Keratinocyte (primary cell): ENCODE measurements around the gene DES.

ENCODE experiments used
- CTCF ChIP-seq, 3 experiments: IDR thresholded peaks in 1 of 3; conservative IDR thresholded peaks in 1 of 3; optimal IDR thresholded peaks in 1 of 3; 2 replicates in 2 of 3; 3 replicates in 1 of 3; pipeline versions ENCODE3 to v1.5.1; 2011; ENCODE audit warnings: low read length in 3 of 3, mild to moderate bottlenecking in 3 of 3, moderate library complexity in 2 of 3, control low read depth in 1 of 3, inconsistent platforms in 1 of 3; ENCODE audit not compliant: insufficient read depth in 2 of 3; ENCODE audit errors: extremely low read depth in 1 of 3
- EZH2 ChIP-seq: IDR thresholded peaks from one replicate; pipeline ENCODE4 v1.6.1; 2012; ENCODE audit warnings: inconsistent platforms, mild to moderate bottlenecking, low read length, moderate library complexity

- no peak for TF ChIP-seq CTCF (optimal IDR thresholded peaks at IDR 0.05 in 1 of 3, IDR thresholded peaks at IDR 0.05 in 1 of 3, conservative IDR thresholded peaks at IDR 0.05 in 1 of 3; ENCODE audit: extremely low read depth in 1 of 3, insufficient read depth in 2 of 3, low read length in 3 of 3)
- no peak for TF ChIP-seq EZH2
Measured at GRCh38 chr2:219415580-219416234, 2.5 kb upstream of the DES start.
